Fibroblast of peridontal ligament (primary cell): ENCODE measurements around the gene PHF2.
A peak's percentile ranks its signal among the peaks of the same experiment; 100 is the strongest.

ENCODE experiments used
- DNase-seq: peaks from one replicate; pipeline ENCODE4 v3.0.0-alpha.2; 2010; ENCODE audit errors: extremely low read depth

PHF2 gene

DNA sequence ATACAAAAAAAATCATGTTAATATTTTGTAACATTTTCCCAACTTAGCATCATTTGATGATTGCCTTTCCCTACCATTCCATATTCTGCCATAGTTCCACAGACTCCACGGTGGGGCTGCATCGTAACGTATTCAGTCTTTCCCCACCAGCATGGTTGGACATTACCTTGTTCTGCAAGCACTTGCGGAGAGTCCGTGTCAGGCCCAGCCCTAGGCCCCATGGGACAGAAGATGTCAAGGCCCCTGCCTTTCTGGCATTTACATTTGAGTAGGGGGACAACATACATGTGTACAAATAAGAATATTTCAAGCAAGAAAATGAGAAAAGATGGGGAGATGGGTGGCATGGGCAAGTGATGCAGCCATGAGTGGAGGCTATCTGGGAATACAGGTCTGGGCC lies 8.2 kb upstream of the PHF2 start:
- no peak for DNase-seq

DNA sequence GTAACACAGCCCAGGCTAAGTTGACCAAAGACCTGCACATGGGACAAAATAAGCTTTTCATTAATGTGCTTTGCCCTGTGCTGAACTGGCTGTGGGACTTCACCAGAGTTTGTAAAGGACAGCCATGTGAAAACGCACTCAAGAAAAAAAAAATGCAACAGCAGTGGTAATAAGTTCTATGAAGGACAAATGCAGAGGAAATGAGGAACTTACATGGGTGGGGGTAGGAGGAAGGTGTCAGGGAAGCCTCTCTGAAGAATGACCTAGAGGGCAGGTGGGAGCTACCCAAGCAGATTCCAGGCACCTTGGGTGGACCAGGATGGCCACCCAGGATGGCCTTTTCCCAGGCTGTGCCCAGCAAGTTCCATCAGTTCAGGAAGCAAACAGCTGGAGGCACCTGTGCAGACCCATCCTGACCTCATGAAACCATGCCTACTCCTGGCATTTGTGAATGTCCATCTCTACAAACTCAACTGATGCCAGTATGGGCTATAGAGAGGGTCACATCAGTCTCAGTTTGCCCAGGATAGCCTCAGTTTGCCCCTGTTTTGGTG lies 6.7 kb upstream of the PHF2 start:
- DNase-seq, result no peak

DNA sequence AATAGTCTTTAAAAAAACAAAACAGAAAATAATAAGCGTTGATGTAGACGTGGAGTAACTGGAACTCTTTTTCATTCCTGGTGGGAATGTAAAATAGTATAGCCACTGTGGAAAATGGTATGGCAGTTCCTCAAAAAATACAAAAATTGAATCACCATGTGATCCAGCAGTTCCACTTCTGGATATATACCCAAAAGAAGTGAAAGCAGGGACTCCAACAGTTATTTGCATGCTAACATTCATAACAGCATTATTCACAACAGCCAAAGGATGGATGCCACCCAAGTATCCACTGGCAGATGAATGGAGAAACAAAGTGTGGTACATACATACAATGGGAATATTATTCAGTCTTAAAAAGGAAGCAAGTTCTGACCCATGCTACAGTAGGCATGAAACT lies 4.2 kb upstream of the PHF2 start:
- no peak for DNase-seq

DNA sequence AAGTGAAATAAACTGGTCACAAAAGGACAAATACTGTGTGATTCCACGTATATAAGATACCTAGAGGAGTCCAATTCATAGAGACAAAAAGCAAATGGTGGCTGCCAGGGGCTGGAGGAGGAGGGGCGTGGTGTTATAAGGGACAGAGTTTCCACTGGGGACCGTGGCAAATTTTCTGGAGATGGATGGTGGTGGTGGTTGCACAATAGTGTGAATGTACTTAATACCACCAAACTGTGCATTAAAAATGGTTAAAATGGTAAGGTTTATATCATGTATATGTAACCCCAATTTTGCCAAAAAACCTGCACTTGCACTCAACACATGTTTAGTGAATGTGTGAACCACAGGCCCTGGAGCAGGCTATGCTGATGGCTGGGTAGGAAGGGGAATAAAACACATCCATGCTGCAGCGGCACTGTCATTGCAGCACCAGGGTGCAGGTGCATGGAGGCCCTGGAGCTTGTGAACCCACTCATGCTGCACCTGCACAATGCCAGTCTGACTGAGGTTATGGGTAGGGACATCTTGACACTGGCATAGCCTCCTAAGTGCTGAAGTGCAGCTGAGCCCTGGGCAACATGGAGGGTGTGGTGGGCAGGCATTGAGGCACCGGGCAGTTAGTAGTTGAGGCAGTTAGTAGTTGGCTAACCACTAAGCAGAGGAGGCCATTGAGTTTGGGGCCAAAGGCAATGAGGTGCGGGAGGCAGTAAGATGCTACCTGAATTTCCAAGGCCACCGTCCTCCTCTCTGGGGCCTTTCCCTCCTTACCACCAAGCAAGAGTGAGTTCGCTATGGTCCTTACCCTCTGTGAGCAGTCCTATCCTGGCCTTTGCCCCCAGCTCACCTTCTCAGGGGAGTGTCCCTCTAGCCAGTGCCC lies 3.5 kb upstream of the PHF2 start:
- no peak for DNase-seq

- DNase-seq, result no peak
Measured at GRCh38 chr9:93573516-93573828, 2.9 kb upstream of the PHF2 start.

DNA sequence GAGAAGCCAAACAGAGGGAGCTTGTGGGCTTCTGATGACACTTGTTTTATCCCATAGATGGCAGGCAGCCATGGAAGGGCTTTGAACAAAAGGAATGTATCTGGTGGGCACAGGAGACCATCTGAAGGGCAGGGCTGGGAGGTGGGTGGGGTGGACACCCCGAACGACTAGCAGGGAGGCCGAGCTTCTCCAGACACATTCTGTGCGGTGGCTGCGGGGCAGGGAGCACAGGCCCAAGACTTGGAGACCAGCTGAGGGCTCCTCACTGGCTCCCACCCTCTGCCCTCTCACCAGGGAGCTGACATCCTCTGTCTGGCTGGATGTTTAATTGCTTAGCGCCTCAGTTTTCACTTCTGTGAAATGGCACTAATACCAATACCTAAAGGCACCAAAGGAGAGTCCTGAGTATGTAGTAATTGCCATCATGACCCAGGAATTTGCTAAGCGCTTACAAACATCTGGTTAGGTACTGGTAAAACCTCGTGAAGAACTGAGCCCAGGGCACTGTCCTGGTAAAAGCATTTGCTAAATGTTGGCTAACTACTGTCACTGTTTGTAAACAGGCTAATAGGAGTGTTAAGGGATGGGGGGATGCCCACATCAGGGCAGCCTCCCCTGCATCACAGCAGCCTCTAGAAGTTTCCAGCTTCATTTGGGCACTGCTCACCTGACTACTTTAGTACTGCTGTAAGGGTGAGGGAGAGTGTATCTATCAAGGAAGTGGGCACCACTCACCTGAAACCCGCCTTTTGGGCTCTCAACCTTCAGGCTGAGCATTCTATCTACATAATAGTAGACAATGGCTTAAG lies 2.1 kb upstream of the PHF2 start:
- DNase-seq, result no peak

GRCh38 chr9:93574900-93575795 lies 1.2 kb upstream of the PHF2 start:
- DNase-seq, result no peak

DNA sequence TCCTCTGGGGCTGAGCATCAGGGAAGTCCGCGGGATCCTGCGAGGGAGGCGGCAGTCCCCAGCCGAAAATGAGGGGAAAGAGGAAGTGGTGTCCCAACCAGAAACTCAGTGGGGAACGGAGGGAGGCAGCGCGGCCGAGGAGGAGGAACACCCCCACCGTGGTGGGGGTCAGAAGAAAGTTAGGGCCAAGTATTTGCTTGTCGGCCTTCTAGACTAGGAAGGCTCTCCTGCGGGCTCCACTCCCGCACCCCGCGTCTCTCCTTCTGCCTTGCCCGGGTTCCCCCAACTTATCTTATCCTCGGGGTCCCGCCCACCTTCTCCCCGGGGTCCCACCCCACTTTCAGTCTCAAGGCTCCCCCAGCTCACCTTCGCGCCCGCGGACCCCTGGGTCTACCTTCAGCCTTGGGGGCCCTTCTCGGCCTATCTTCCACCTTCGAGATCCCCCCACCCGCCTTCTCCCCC lies 557 bp upstream of the PHF2 start:
- peak; percentile 24 for DNase-seq

GRCh38 chr9:93577078-93577974 lies 942 bp downstream of the PHF2 start:
- no peak for DNase-seq

- no peak for DNase-seq
Measured at GRCh38 chr9:93577975-93578682, 1.7 kb downstream of the PHF2 start.

DNA sequence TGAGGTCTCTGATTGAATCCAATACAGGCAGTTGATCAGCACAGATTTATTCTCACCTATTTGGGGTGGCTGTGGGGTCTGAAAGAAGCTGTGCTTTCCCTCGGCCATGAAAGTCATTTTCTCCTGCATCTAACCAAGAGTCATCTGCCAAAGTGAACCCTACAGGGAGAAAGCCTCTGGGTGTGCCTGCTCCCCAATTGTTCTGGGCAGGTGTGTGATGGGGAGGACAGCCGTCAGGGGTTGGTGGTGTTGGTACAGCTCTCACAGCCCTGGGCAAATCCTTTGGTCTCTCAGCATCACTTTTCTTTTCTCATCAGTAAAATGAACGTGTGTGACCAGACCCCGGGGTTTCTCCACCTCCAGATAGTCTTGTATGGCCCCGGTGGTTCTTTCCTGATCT lies 2.5 kb downstream of the PHF2 start:
- no peak for DNase-seq

DNA sequence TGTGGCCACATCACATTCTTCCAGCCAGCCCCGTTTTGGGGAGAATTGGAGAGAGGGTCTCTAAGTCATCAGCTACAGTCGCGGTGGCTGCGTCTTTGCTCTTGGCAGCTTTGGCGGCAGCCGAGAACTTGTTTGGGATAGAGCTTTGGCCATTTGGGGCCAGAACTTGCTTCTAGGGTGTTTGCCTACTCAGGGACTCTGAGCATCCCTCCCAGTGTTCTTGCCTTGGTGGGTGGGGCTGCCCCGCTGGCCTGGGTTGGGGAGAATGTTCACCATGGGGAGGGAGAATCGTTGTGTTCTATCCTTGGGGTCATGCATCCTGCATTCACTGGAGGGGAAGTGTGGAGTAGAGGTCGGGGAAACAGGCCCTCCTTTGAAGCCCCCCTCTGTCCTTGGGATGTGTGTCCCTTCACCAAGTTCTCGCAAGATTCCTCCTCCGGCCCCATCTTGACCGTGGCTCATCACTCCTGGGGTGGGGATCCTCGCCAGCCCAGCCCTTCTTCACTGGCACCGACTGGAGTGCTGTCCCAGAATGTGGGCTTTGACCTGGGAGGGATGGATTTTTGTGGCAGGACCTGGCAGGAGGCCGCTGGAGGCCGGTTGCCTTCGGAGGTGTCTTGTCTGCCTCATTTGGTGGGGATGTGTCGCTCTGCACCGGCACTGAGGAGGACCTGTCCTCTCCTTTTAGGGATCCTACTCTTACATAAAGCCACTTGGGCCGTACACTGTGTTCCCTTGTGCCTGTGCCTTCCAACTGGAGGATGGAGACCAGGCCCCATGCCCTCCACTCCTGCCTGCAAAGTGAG lies 3.5 kb downstream of the PHF2 start:
- no peak for DNase-seq

DNA sequence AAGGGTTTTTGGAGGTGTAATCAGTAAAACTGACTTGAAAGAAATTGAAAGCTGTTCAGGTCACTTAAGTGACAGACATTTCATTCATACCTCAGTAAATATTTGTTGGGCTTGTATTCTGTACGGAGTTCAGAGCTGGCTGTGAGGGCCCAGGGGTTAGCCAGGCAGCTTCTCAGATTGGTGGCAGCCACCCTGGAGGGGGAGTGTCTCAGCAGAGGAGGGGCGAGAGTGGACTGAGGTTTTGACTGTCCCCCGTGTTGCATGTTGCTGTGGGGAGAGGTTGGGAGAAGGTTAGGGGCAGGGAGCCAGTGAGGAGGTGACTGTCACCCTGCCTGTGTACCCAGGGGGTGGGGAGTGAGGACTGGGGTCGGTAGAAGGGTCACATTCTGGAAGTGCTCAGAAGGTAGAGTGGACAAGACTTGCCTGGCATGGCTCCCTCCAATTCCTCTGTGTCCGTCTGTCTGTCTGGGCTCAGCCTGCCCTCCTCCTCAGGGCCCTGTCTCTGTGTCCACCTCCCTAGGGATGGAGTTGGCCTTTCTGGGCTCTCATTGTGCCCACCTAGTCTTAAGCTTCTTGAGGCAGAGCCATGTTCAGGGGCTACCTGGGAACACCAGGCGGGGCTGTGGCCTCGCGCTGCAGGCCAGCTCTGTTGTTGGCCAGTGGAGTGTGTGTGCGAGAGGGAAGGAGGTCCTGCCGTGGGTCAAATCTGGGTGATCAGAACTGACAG lies 4.4 kb downstream of the PHF2 start:
- no peak for DNase-seq

DNA sequence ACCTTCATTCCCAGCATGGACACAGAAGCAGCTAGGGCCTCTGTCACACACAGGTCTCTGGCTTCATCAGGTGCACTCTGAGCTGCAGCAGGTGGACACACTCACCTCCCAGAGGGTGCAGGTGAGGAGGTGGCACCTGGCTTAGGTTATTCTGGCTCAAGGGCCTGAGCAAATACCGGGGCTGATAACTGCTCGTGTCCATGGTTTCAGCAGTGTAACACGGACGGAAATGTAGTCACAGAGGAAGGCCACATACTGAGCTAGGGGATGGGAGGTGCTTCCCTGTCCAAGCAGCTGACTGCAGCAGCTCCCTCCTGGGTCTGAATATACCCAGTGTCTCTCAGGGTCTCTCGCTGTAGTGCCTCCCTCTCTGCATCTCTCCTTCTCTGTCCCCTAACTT lies 5.7 kb downstream of the PHF2 start:
- DNase-seq, result no peak

DNA sequence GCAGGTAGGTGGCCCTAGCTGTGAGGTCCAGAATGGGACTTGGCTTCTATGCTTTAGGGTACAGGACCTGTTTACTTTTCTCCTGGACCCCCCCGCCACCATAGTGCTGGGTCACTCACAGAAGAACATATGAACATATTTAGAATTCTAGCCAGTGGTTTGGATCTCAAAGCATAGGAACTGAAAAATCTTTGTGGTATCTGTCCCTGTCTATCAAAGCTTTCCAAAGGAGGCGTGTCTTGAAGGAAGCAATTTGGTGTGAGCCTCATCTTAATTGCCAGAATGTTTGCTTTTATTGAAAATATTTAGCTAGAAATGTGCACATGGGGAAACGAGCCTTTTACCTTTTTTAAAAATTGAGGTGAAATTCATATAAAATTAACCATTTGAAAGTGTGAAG lies 6.2 kb downstream of the PHF2 start:
- DNase-seq, result no peak

DNA sequence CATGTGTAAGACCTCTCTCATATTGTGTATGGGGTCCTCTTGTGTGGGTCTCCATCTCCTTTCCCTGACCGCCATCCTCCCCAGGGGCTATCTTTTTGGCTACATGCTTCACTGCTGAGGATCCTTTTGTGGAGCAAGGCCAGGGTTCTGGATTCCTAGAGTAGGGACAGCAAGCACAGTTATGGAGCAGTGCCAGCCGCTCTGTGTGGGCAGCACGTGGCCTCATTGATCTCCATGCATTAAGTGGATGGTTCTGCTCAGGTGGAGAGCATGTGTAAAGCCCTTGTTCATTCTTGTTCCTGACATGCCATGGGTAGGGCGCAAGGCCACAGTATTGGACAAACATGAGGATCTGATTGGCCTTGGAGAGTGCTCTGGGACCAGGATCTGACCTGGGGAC lies 8.9 kb downstream of the PHF2 start:
- DNase-seq, result no peak

DNA sequence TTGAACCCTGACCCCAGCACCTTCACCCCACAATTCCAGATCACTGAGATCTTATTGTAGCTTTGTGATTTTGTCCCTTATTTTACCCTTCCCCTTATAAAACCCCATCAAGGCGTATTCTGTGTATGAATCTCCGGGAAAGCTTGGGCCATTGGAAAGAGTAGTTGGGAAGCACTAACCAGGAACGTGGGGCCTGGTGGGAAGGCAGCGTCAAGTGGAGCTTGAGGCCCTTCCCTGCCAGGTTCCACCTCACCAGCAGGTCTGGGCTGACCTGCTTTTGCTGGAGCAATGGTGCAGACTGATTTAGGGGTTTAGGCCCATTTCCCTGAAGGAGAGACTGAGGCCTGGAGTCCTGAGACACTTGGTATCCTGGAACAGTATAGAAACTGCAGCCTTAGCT lies 9.3 kb downstream of the PHF2 start:
- DNase-seq, result no peak

GRCh38 chr9:93586290-93587057 lies 10.1 kb downstream of the PHF2 start:
- no peak for DNase-seq
